Measurements from ENCODE around the gene GTPBP4.
"Not testable (repeated sequence)": the region's sequence is repeated elsewhere in the genome, so short reads cannot be mapped to it uniquely, and the experiment has no call there.

The GTPBP4 gene

DNA sequence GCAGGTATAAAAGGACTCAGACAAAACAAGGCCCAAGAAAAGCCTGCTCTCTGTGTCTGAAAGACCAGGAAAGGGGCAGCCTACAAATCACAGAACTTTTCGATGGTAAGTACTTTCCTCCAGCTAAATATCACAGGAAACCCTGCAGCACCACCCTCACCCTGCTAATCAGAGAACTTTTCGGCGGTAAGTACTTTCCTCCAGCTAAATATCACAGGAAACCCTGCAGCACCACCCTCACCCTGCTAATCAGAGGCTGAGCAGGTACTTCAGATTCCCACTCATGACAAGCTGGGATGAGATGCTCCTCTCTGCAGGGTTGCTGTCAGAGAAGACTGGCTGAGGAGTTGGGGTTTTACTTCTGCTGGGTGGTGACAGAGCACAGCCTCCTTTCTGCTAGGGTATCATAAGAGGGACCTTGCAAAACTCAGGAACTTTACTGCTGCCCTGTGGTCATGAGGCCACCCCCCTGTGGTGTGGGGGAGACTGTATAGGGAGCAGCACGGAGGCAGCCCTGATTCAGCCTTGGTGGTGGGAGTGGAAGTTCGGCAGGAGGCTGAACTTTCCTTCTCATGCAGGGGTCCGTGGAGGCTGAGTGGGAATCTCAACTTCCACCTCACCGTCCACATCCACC lies 75.1 kb downstream of the GTPBP4 start:
- no peak for DNase-seq

DNA sequence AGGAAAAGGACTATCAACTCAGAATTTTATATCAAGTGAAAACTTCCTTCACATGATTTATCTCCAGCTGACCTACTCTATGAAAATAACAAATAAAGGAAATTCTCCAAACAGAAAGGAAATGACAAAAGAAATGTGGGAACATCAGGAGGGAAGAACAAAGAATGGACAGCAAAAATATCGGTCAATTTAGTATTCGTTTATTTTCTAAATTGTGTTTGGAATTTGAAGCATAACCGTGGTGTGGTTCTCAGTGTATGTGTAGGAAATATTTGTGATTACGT lies 76.7 kb downstream of the GTPBP4 start:
- no peak for DNase-seq

DNA sequence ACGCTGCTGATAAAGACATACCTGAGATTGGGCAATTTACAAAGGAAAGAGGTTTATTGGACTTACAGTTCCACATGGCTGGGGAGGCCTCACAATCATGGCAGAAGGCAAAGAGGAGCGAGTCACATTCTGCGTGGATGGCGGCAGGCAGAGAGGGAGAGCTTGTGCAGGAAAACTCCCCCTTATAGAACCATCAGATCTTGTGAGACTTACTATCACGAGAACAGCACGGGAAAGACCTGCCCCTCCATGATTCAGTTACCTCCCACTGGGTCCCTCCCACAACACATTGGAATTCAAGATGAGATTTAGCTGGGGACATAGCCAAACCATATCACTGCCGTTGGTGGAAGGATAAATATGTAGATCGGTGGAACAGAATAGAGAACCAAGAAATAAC lies 78.5 kb downstream of the GTPBP4 start:
- not testable (repeated sequence) for DNase-seq

DNA sequence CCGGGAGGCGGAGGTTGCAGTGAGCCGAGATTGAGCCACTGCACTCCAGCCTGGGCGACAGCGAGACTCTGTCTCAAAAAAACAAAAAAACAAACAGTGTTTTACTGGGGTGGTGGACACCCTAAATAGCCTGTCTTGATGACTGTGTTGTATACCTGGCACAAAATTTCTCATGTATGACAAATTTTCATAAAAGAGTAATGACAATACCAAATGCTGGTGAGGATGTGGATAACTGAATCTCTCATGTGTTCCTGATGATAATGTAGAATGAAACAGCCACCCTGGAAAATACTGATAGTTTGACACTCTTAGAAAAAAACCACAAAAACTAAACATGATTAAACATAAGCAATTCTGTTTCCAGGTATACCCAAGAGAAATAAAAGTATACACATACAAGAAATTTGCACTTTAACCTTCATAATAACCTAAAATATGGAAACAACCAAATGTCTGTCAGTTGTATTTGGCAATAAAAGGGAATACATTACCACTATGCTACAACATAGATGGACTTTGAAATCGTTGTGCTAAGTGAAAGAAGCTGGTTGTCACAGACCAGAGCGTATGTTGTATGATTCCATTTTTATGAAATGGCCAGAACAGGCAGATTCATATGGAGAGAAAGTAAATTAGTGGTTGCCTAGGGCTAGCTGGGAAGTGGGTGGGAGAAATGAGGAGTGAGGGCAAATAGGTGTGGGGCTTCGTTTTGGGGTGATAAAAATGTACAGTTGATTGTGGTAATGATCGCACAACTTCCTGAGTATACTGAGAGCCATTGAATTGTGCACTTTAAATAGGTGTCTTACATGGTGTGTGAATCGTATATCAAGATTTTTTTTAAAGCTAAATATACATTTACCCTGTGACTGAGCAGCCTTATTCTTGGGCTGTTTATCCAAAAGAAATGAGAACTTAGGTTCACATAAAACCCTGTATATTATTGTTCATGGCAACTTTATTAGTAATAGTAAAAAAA lies 80.4 kb downstream of the GTPBP4 start:
- DNase-seq = no peak

Data from NCI-H510A (cell line).